Thyroid gland (tissue), 4 donors: Measurements from ENCODE around the gene PDZK1IP1. TPM values are rescaled to one million over a fixed set of nuclear protein-coding genes. Genes with fewer than 3 reads are reported as not detected.

Experiments used
- DNase-seq, 2 donors: peaks; one replicate each; pipeline ENCODE4 v3.0.0-alpha.2; 2019
- H3K27ac ChIP-seq, 3 donors: fragments of 200-600 bp; sonication (generic); 1 replicate in 2 of 3; 2 replicates in 1 of 3; pipeline ENCODE4 v1.5.1; 2016 to 2019; ENCODE audit warnings: mild to moderate bottlenecking in 1 of 3, moderate library complexity in 1 of 3
- H3K27me3 ChIP-seq: fragments of 200-600 bp; sonication (generic); one replicate; pipeline ENCODE4 v1.5.1; 2019
- H3K36me3 ChIP-seq, 2 donors: fragments of 200-600 bp; sonication (generic); one replicate each; pipeline ENCODE4 v1.5.1; 2016 to 2019
- H3K4me1 ChIP-seq, 2 donors: fragments of 200-600 bp; sonication (generic); one replicate each; pipeline ENCODE4 v1.5.1; 2017 to 2019
- H3K4me3 ChIP-seq, 3 donors: fragments of 200-600 bp; sonication (generic); replicated peaks in 1 of 3; 1 replicate in 2 of 3; 2 replicates in 1 of 3; pipeline ENCODE4 v1.5.1; 2016; ENCODE audit warnings: mild to moderate bottlenecking in 1 of 3
- H3K9me3 ChIP-seq: fragments of 200-600 bp; sonication (generic); one replicate; pipeline ENCODE4 v1.5.1; 2017
- POLR2A ChIP-seq, 2 donors: fragments of 450-650 bp; IDR thresholded peaks; one replicate each; pipeline ENCODE4 v1.6.1; 2017; ENCODE audit warnings: antibody characterized with exemption in 2 of 2, mild to moderate bottlenecking in 2 of 2, moderate library complexity in 1 of 2
- WGBS, 2 donors: methylation state at CpG; one replicate each; pipeline ENCODE4 v1.1.5; 2017; 5-methylcytosine and 5-hydroxymethylcytosine counted together
- intact Hi-C: fragments of 100-400 bp; cut with DNase I; formaldehyde crosslinking; loops from one replicate; pipeline ENCODE4 v1.15.1; 2023
- total RNA-seq, 4 donors: library from RNA; depleted of rRNA; stranded (reverse); fragments of >200 nt; gene quantifications; one replicate each; pipeline ENCODE4 v1.2.3, GENCODE V29; 2016
- TF ChIP-seq, protein P1 (sequence below), 6 experiments: fragments of 200-600 bp in 3 of 6; fragments of 450-650 bp in 3 of 6; sonication (generic) in 3 of 6; IDR thresholded peaks; one replicate each; pipeline ENCODE4 v1.5.1; 2016 to 2019; ENCODE audit warnings: antibody characterized with exemption in 6 of 6, mild to moderate bottlenecking in 2 of 6, inconsistent platforms in 1 of 6, moderate library complexity in 1 of 6

PDZK1IP1 gene
- total RNA-seq, 4 donors from 2014 or later: 0.83 to 3.0 TPM; not detected in 2

DNA sequence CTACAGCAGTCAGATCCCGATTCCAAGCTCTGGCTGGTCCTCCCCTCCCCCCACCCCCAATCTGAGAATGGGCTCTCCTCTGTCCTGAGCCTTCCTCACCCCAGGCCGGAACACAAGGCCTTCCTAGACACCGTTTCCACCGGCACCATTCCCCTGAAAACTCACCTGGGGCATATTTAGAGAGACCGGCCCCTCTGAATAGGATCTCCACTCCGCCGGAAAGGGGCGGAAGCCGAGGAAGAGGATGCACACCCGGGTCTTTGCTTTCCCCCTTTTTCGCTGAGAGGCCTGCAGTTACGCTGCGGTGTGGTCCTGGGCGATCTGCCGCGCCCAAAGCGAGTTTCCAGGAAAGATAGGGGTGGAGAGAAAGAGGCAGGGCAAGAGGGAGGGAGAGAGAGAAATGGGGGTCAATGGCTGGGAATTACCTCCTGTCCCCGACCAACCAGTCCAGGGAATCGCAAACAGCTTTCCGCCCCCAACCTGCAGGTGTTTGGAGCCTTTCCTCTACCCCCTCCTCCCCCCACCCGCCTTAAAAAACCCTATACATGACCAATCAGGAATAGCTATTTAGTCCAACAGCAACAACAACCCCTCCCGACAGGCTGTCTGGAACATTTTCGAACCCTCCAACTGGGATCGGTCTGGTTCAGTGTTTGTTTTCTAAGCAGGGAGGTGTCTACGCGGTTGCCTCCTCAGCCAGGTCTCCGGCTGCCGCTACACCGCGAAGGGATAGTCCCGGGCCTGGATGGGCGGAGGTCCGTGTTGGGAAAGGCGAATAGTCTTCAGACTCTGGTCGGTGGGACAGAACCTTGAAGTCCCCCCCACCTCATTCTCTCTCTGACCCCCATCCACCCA lies 39.4 kb upstream of the PDZK1IP1 start:
- Histone ChIP-seq H3K9me3 (no peaks in the 10 kb centered on the region), H3K27ac (peak overlapping the region; percentile 19 to 68 (median 59)), H3K27me3 (peaks cover 53% of the 10 kb centered on the region), H3K4me1 (peaks cover 18 to 42% of the 10 kb centered on the region in 2 donors), H3K4me3 (peak overlapping the region in 1 of 3 donors; percentile 14), H3K36me3 (no peaks in the 10 kb centered on the region)
- no peak for TF ChIP-seq POLR2A (IDR thresholded peaks at IDR 0.05)
- TF ChIP-seq, protein P1, sequence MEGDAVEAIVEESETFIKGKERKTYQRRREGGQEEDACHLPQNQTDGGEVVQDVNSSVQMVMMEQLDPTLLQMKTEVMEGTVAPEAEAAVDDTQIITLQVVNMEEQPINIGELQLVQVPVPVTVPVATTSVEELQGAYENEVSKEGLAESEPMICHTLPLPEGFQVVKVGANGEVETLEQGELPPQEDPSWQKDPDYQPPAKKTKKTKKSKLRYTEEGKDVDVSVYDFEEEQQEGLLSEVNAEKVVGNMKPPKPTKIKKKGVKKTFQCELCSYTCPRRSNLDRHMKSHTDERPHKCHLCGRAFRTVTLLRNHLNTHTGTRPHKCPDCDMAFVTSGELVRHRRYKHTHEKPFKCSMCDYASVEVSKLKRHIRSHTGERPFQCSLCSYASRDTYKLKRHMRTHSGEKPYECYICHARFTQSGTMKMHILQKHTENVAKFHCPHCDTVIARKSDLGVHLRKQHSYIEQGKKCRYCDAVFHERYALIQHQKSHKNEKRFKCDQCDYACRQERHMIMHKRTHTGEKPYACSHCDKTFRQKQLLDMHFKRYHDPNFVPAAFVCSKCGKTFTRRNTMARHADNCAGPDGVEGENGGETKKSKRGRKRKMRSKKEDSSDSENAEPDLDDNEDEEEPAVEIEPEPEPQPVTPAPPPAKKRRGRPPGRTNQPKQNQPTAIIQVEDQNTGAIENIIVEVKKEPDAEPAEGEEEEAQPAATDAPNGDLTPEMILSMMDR (IDR thresholded peaks at IDR 0.05): no peak
- intact Hi-C loops: no loop called here
- no peak for DNase-seq
- WGBS, 2 donors: 29 to 35% methylated on average over 32 to 35 of the region's 35 CpGs

DNA sequence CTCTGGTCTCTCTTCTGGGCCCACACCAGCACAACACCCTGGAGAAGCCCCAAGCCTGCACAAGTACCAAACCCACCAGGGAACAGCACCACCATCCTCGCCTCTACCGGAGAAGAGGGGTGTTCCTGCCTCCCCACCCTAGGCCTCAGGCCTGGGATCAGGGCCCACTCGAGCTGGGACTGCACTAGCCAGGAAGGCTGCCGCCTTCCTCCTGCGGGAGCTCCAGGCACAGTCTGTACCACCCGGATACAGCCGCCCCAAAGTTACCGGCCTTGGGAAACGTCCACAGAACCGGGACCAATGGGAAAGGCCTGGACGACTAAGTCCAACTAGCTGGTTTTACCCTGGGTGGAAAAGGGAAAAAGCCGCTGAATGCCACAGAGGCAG lies 38.8 kb upstream of the PDZK1IP1 start:
- intact Hi-C loops: no loop called here
- no peak for TF ChIP-seq POLR2A (IDR thresholded peaks at IDR 0.05)
- TF ChIP-seq, protein P1 (IDR thresholded peaks at IDR 0.05): no peak
- Histone ChIP-seq H3K4me3 (peak overlapping the region in 1 of 3 donors; percentile 5), H3K9me3 (no peaks in the 10 kb centered on the region), H3K27me3 (peaks cover 59% of the 10 kb centered on the region), H3K27ac (peak overlapping the region in 2 of 3 donors; percentile 59 to 68), H3K36me3 (no peaks in the 10 kb centered on the region), H3K4me1 (peaks cover 18 to 42% of the 10 kb centered on the region in 2 donors)
- 59 to 83% methylated on average over 10 to 12 of the region's 12 CpGs for WGBS, 2 donors
- DNase-seq: no peak

DNA sequence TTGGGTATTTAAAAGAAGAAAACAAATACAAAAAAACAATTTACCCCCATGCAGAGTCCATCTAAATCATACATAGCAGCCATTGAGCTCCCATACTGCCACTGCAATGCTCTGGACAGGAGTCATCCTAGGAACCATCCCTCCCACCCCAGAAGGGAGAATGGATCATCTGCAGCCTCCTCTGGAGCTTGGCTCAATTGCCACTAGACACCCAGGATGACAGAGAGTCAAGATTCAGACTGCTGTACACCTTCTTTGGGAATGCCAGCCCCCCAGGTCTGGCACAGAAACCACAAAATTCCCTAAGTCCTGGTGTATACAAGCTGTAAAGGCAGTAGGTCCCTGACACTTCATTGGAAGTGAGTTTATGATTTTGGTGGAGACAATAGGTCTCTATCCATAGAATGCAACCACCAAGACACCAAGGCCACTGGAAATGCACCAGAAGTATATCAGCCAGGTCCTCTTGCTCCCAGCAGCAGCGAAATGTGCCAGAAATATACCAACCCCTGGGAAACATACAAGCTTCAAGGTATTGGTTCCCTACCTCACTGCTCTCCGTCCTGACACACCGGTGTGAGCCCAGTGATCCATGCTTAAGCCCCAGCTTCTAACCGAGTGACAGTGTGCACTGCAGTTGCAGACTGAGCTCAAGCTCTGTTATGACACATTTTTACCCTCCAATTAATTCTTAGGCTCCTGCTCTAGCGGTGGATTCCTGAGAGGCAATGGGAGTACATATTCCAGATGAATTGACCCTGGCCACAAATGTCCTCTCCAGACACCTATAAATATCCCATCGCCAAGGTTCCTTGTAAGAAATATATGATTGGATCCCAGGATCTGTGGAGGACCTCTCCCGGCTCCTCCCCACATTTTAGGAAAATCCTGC lies 37.8 kb upstream of the PDZK1IP1 start:
- TF ChIP-seq POLR2A (IDR thresholded peaks at IDR 0.05): no peak
- TF ChIP-seq, protein P1 (IDR thresholded peaks at IDR 0.05): no peak
- H3K36me3 ChIP-seq: no peaks in the 10 kb centered on the region
- H3K9me3 ChIP-seq: no peaks in the 10 kb centered on the region
- no peak overlapping the region for H3K4me3 ChIP-seq
- H3K27me3 ChIP-seq: peaks cover 68% of the 10 kb centered on the region
- intact Hi-C loops: no loop called here
- DNase-seq: no peak
- WGBS, 2 donors: 65 to 79% methylated on average over 7 of the region's 7 CpGs
- peaks cover 18 to 42% of the 10 kb centered on the region in 2 donors for H3K4me1 ChIP-seq
- no peak overlapping the region for H3K27ac ChIP-seq

DNA sequence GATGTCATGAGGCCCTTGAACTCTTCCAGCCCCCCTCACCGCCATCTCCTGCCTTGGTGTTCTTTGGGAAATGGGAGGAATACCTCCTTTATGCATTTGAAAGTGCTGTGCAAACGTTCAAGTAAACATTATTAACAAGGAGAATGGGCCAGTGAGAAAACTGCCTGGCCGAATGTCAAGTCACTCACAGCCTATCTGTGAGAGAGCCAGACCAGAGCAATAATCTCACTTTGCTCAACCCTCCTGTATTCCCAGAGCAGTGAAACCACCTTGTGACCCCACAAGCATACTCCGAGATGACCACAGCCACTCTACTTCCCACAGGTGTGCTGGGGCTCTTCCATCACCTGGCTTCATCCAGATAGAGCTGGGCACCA lies 37.0 kb upstream of the PDZK1IP1 start:
- H3K4me1 ChIP-seq: peaks cover 18 to 37% of the 10 kb centered on the region in 2 donors
- no peak for DNase-seq
- no peak overlapping the region for H3K4me3 ChIP-seq
- 64 to 74% methylated on average over 4 of the region's 4 CpGs for WGBS, 2 donors
- TF ChIP-seq POLR2A (IDR thresholded peaks at IDR 0.05): no peak
- TF ChIP-seq, protein P1 (IDR thresholded peaks at IDR 0.05): no peak
- intact Hi-C loops: no loop called here
- H3K9me3 ChIP-seq: no peaks in the 10 kb centered on the region
- H3K27me3 ChIP-seq: peaks cover 68% of the 10 kb centered on the region
- no peak overlapping the region for H3K27ac ChIP-seq
- H3K36me3 ChIP-seq: no peaks in the 10 kb centered on the region
